Pancreas (tissue), 10 donors: ENCODE data around the gene CEACAM4. TPM values are rescaled to one million over a fixed set of nuclear protein-coding genes. Genes with fewer than 3 reads are reported as not detected.

Experiments
- ATAC-seq, 4 donors: fragments of 200-7000 bp; cut with Tn5 transposase; one replicate each; pipeline versions ENCODE4 v1.8.0 to v1.9.1; 2020; ENCODE audit warnings: mild to moderate bottlenecking in 4 of 4, moderate library complexity in 4 of 4
- DNase-seq, 6 donors: peaks; one replicate each; pipeline ENCODE4 v3.0.0-alpha.2; 2020
- FAIRE-seq: peaks from 2 replicates; lab custom pipeline; 2012; peaks lifted over from hg19 to GRCh38; lab: Jason Lieb, UNC
- H3K27ac ChIP-seq, 4 donors: fragments of 200-600 bp; sonication (generic); 1 replicate in 3 of 4; 2 replicates in 1 of 4; pipeline versions ENCODE4 v1.5.0 to v1.8.0; 2020
- H3K27me3 ChIP-seq, 4 donors: fragments of 200-600 bp; one replicate each; pipeline ENCODE4 v1.8.0; 2021
- H3K36me3 ChIP-seq, 3 donors: fragments of 200-600 bp; sonication (generic) in 1 of 3; one replicate each; pipeline versions ENCODE4 v1.5.0 to v1.8.0; 2020 to 2021
- H3K4me1 ChIP-seq, 3 donors: fragments of 200-600 bp; one replicate each; pipeline ENCODE4 v1.8.0; 2021
- H3K4me3 ChIP-seq, 4 donors: fragments of 200-600 bp; sonication (generic) in 2 of 4; one replicate each; pipeline versions ENCODE4 v1.5.0 to v1.8.0; 2020 to 2021
- H3K9me3 ChIP-seq, 4 donors: fragments of 200-600 bp; one replicate each; pipeline ENCODE4 v1.8.0; 2021
- WGBS, 2 donors: extraction: QIAGEN DNeasy Blood & Tissue Kit; methylation state at CpG; one replicate each; pipeline ENCODE4 v1.1.7; 2013; 5-methylcytosine and 5-hydroxymethylcytosine counted together
- intact Hi-C, 3 donors: fragments of 100-400 bp; cut with DNase I; formaldehyde crosslinking; loops; one replicate each; pipeline versions ENCODE4 v1.11.1 to v1.14.2; 2022
- polyA plus RNA-seq, 2 donors: library from polyadenylated mRNA; stranded (reverse); fragments of 200-250 nt; gene quantifications; one replicate each; pipeline ENCODE4 v1.2.3, GENCODE V29; 2013
- total RNA-seq, 6 donors: library from RNA; stranded (reverse); fragmentation: NEBNext Ultra II Directional in 4 of 6; extraction: Animal tissue kit (Norgen Biotek cat#: 25700) in 4 of 6; gene quantifications; one replicate each; pipeline versions ENCODE4 v1.2.1 to v1.2.4, GENCODE V29; 2021 to 2023
- TF ChIP-seq, protein P1 (sequence below), 4 donors: fragments of 200-600 bp; sonication (generic) in 3 of 4; IDR thresholded peaks; one replicate each; pipeline versions ENCODE4 v1.5.0 to v1.8.0; 2021; ENCODE audit warnings: antibody characterized with exemption in 4 of 4
- donor health status: healthy with polysubstance abuse.
- donor health status: DM: no; HTN: no; CAD: no; lungs with moderate emphysema.
- donor health status: DM: no; HTN: no; CAD: no.
- donor health status: control.
- donor health status: control.
- donor health status: Bipolar disorder and iron deficiency.
- donor health status: DM: yes; HTN: yes; CAD: no.
- donor health status: DM: no; HTN: no; CAD: no.
- donor health status: DM: no; HTN: no; CAD: no.
- donor health status: DM: yes; HTN: yes; CAD: no.

CEACAM4 gene
- total and polyA plus RNA-seq, 8 donors = 0.30 to 1.1 (median 0.54) TPM

DNA sequence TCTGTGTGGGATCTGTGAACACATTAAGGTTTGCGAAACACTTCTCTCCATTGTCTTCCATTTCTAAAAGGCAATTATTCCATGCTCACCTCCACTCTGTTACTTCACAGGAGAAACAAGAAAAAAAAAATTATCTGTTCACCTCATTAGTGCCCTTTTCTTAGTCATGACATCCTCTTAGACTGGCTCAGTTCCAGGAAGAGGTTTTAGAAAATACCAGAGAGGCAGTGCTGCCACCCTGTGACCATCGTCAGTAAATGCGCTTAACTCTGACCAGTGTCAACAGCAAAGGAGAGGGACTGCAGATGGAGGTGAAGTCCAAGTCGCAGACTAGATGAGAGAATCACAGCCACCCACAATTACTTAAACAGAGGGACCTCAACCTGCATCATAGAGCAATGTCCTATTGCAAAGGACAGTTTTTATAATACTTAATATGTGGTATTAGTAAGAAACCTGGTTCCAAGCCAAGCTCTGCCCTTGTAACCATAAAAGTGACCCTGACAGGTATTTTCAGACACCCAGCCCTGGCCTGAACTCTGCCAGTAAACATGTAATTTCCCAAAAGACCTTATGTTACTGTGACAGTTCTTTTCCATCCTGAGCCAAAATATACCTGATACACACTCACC, 31.5 kb downstream of the CEACAM4 start:
- H3K4me3 ChIP-seq = no peak overlapping the region
- DNase-seq (peak in 3 of 6 donors; percentile 22 to 64 (median 45)), ATAC-seq (peak; percentile 53 to 94 (median 90)), FAIRE-seq (peak; percentile 54)
- H3K9me3 ChIP-seq = no peaks in the 10 kb centered on the region
- H3K4me1 ChIP-seq = no peaks in the 10 kb centered on the region
- H3K36me3 ChIP-seq = no peaks in the 10 kb centered on the region
- no peak overlapping the region for H3K27ac ChIP-seq
- intact Hi-C loops = no loop called here
- 23 to 26% methylated on average over 4 of the region's 4 CpGs for WGBS, 2 donors
- TF ChIP-seq, protein P1, sequence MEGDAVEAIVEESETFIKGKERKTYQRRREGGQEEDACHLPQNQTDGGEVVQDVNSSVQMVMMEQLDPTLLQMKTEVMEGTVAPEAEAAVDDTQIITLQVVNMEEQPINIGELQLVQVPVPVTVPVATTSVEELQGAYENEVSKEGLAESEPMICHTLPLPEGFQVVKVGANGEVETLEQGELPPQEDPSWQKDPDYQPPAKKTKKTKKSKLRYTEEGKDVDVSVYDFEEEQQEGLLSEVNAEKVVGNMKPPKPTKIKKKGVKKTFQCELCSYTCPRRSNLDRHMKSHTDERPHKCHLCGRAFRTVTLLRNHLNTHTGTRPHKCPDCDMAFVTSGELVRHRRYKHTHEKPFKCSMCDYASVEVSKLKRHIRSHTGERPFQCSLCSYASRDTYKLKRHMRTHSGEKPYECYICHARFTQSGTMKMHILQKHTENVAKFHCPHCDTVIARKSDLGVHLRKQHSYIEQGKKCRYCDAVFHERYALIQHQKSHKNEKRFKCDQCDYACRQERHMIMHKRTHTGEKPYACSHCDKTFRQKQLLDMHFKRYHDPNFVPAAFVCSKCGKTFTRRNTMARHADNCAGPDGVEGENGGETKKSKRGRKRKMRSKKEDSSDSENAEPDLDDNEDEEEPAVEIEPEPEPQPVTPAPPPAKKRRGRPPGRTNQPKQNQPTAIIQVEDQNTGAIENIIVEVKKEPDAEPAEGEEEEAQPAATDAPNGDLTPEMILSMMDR (IDR thresholded peaks at IDR 0.05) = peak; percentile 17 to 49 (median 35)
- no peaks in the 10 kb centered on the region for H3K27me3 ChIP-seq

DNA sequence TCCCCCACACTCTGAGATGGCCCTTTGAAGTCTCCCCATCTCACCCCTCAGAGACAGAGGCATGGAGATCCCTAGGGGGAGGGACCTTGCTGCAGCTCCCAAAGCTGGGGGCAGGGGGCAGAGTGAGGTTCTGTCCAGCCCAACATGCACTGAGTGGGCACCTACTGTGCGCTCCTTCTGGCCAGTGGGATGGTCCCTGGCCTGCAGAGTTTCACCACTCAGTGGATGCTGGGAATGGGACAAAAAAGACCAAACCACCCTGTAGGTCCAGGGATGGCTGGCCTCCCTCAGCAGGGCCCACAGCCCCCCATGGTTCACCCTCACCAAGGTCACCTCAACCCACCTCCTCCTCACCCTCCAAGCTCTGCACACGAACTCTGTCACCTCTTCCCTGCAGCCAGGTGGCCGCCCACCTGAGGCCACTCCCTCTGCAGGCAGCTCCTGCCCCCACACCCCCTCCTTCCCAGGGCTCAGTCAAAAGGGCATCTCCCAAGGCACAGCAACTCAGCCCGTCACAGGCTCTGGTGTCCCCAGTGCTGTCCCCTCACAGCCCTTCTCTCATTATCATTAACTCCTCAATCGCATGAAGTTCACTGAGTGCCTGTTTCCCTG, 34.8 kb downstream of the CEACAM4 start:
- DNase-seq (no peak), FAIRE-seq (no peak), ATAC-seq (no peak)
- Histone ChIP-seq H3K36me3 (no peaks in the 10 kb centered on the region), H3K27me3 (no peaks in the 10 kb centered on the region), H3K4me1 (no peaks in the 10 kb centered on the region), H3K4me3 (no peak overlapping the region), H3K27ac (no peak overlapping the region), H3K9me3 (no peaks in the 10 kb centered on the region)
- WGBS, 2 donors = 31 to 33% methylated on average over 5 of the region's 5 CpGs
- intact Hi-C loops = no loop called here
- TF ChIP-seq, protein P1 (IDR thresholded peaks at IDR 0.05) = no peak

DNA sequence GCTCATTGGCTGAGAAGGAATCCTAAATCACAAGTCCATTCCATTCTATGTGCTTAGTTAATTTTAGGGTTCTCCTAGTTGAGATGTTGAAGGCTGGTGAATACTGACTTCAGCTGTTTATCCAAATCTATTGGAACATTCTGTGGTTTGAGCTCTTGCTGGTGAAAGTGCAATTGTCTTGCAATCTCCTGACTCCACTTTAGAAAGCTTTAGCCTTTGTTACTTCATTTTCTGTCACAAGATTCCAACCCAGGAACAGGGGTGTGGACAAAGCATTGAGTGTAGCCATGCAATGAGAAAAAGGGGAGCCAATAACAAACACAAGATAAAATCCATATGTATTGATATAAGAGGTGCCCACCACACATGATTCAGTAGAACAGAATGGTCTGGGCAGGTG, 35.9 kb downstream of the CEACAM4 start:
- DNase-seq = no peak
- no peaks in the 10 kb centered on the region for H3K36me3 ChIP-seq
- H3K4me1 ChIP-seq = no peaks in the 10 kb centered on the region
- no peaks in the 10 kb centered on the region for H3K27me3 ChIP-seq
- no peaks in the 10 kb centered on the region for H3K9me3 ChIP-seq
- no peak overlapping the region for H3K4me3 ChIP-seq
- TF ChIP-seq, protein P1 (IDR thresholded peaks at IDR 0.05) = no peak
- H3K27ac ChIP-seq = no peak overlapping the region
- intact Hi-C loops = no loop called here
- ATAC-seq = no peak
- FAIRE-seq = no peak

DNA sequence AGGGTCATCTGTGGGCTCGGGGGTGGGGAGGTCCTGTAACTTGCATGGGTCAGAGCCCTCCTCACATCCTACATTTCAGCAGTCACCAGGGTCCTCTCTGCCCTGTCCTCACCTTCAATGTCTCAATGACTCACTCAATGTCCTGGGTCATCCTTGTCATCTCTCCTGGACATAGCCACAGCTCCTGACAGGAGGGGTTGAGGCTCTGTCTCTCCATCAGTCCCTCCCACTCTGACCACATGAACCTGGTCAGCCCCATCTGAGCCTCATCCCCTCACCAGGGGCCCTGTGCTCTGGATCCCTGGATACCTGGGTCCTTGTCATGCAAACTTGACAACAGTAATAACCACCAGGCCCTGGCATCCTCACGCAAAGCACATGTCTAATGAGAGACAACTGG, 37.5 kb downstream of the CEACAM4 start:
- FAIRE-seq (no peak), DNase-seq (no peak), ATAC-seq (no peak)
- intact Hi-C loops = no loop called here
- H3K9me3 ChIP-seq = no peaks in the 10 kb centered on the region
- H3K4me3 ChIP-seq = no peak overlapping the region
- TF ChIP-seq, protein P1 (IDR thresholded peaks at IDR 0.05) = no peak
- no peak overlapping the region for H3K27ac ChIP-seq
- H3K27me3 ChIP-seq = no peaks in the 10 kb centered on the region
- no peaks in the 10 kb centered on the region for H3K4me1 ChIP-seq
- WGBS, 2 donors = 25 to 31% methylated on average over 2 of the region's 2 CpGs
- no peaks in the 10 kb centered on the region for H3K36me3 ChIP-seq
